WTC11 (cell line): ENCODE results near the gene ZNF480. TPM values are rescaled to one million over a fixed set of nuclear protein-coding genes. Genes with fewer than 3 reads are reported as not detected.

Experiments used
- ATAC-seq: fragments of 200-7000 bp; cut with Tn5 transposase; 2 replicates; pipeline ENCODE4 v1.10.0; 2021; ENCODE audit warnings: mild to moderate bottlenecking, moderate library complexity
- CTCF ChIA-PET: fragments of 300-600 bp; sonication (Branson Sonifier 250); formaldehyde crosslinking; loops from one replicate; lab custom pipeline; 2021; ENCODE audit warnings: antibody characterized with exemption; lab: Charles Lee
- POLR2A ChIA-PET: fragments of 350-600 bp; sonication (Branson Sonifier 250); formaldehyde crosslinking; loops from one replicate; lab custom pipeline; 2021; ENCODE audit warnings: antibody characterized with exemption; lab: Charles Lee
- DNase-seq: peaks from one replicate; pipeline ENCODE4 v3.0.0; 2021; ENCODE audit warnings: low spot score
- H3K27ac Mint-ChIP-seq: 2 replicates; pipeline ENCODE4 v1.8.0; 2021; ENCODE audit warnings: mixed read lengths
- H3K27me3 Mint-ChIP-seq: 2 replicates; pipeline ENCODE4 v1.8.0; 2021; ENCODE audit warnings: low read depth, mild to moderate bottlenecking, moderate library complexity, mixed read lengths
- H3K36me3 Mint-ChIP-seq: 2 replicates; pipeline ENCODE4 v1.8.0; 2021; ENCODE audit warnings: mixed read lengths
- H3K4me1 Mint-ChIP-seq: 2 replicates; pipeline ENCODE4 v1.8.0; 2022; ENCODE audit warnings: mixed read lengths
- H3K4me3 Mint-ChIP-seq: 2 replicates; pipeline ENCODE4 v1.8.0; 2021; ENCODE audit warnings: mild to moderate bottlenecking, moderate library complexity, mixed read lengths
- H3K9me3 Mint-ChIP-seq: 2 replicates; pipeline ENCODE4 v1.8.0; 2021; ENCODE audit warnings: mixed read lengths
- MXD4 ChIP-seq: fragments of 250-450 bp; sonication (Bioruptor Pico); IDR thresholded peaks from 2 replicates; pipeline ENCODE4 v1.8.0; 2021; ENCODE audit warnings: mild to moderate bottlenecking, moderate library complexity, borderline replicate concordance
- microRNA-seq: library from miRNA; unstranded; fragments of <30 nt; microRNA quantifications from one replicate; pipeline ENCODE4 v1.2.0, GENCODE V29; 2022; ENCODE audit warnings: borderline number of aligned reads
- total RNA-seq: library from RNA; stranded (reverse); gene quantifications from 3 replicates; pipeline ENCODE4 v1.2.3, GENCODE V29; 2021
- TF ChIP-seq, protein P1 (sequence below): fragments of 250-450 bp; sonication (Bioruptor Pico); IDR thresholded peaks from 2 replicates; pipeline ENCODE4 v1.9.0; 2021; ENCODE audit warnings: moderate library complexity, mild to moderate bottlenecking, inconsistent platforms, borderline replicate concordance

Gene ZNF480
- total RNA-seq, 1 experiment from 2014 or later, result 36.0 TPM

DNA sequence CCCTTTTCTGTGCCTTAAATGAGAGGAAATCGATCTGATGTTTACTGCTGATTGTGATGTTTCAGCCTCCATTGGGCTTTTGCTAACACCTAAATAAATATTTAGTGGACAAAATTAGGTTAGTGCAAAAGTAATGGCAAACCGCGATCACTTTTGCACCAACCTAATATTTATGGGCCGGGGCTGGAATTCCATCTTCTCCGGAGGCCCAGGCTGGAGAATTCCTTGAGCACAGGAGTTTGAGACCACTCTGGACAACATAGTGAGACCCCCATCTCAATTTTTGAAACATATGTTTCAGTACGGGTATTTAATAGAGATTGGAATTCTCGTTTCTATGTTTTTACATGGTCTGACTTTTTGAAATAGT is 73.4 kb downstream of the ZNF480 start:
- ATAC-seq (no peak), DNase-seq (no peak)
- H3K4me3 Mint-ChIP-seq, result peak overlapping the region; percentile 90
- peaks cover 2% of the 10 kb centered on the region for H3K27me3 Mint-ChIP-seq
- H3K9me3 Mint-ChIP-seq, result peaks cover 27% of the 10 kb centered on the region
- peaks cover 46% of the 10 kb centered on the region for H3K36me3 Mint-ChIP-seq
- TF ChIP-seq MXD4 (CRISPR knock-in tag), result no peak
- TF ChIP-seq, protein P1, sequence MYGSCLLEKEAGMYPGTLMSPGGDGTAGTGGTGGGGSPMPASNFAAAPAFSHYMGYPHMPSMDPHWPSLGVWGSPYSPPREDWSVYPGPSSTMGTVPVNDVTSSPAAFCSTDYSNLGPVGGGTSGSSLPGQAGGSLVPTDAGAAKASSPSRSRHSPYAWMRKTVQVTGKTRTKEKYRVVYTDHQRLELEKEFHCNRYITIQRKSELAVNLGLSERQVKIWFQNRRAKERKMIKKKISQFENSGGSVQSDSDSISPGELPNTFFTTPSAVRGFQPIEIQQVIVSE, result no peak
- peaks cover 9% of the 10 kb centered on the region; the same call in 1 of the 2 replicates for H3K4me1 Mint-ChIP-seq
- H3K27ac Mint-ChIP-seq, result peak overlapping the region; percentile 96
- CTCF ChIA-PET, result interaction anchor here (0.6 to 1.4 kb wide), 3 partner anchors 19 to 221 kb away, joined by 4 to 9 read pairs (median 5); no protein-coding TSS in a partner anchor
- POLR2A ChIA-PET, result no interaction called here

Small RNAs within 50 kb of the gene (microRNA-seq; reads per million reads assigned to microRNA genes)
- gene MIR643, result 1.7 reads per million

Other genes with a start within 250 kb of the ZNF480 start
- gene ZNF432, start 248.3 kb upstream of the ZNF480 start, total RNA-seq, result 8.4 to 10.3 TPM (median 8.9 TPM) in 3 replicates
- gene ZNF841, start 201.4 kb upstream of the ZNF480 start, total RNA-seq, result 17.5 to 27.9 TPM (median 21.8 TPM) in 3 replicates
- 27.2 to 34.6 TPM (median 28.8 TPM) in 3 replicates for gene ZNF616, start 157.2 kb upstream of the ZNF480 start, total RNA-seq
- gene ZNF836, start 125.5 kb upstream of the ZNF480 start, total RNA-seq, result 20.3 to 28.8 TPM (median 22.8 TPM) in 3 replicates
- 505 to 507 TPM (median 506 TPM) in 3 replicates for gene PPP2R1A, start 107.1 kb upstream of the ZNF480 start, total RNA-seq
- gene ZNF766, start 27.6 kb upstream of the ZNF480 start, total RNA-seq, result 30.4 to 32.9 TPM (median 31.4 TPM) in 3 replicates
- 4.4 to 8.5 TPM (median 6.6 TPM) in 3 replicates for gene ZNF610, start 39.1 kb downstream of the ZNF480 start, total RNA-seq
- gene ZNF880, start 72.8 kb downstream of the ZNF480 start, total RNA-seq, result 29.0 to 34.0 TPM (median 29.1 TPM) in 3 replicates
- 20.8 to 21.1 TPM (median 20.8 TPM) in 3 replicates for gene ZNF528, start 100.7 kb downstream of the ZNF480 start, total RNA-seq
- 0.23 to 0.42 TPM (median 0.37 TPM) in 3 replicates for gene ZNF534, start 132.0 kb downstream of the ZNF480 start, total RNA-seq
- gene ZNF578, start 156.4 kb downstream of the ZNF480 start, total RNA-seq, result 21.1 to 26.6 TPM (median 21.9 TPM) in 3 replicates
- gene ZNF808, start 230.5 kb downstream of the ZNF480 start, total RNA-seq, result 47.1 to 59.2 TPM (median 49.2 TPM) in 3 replicates